SK-MEL-5 (cell line): ENCODE data around the gene OSBPL8. TPM values are rescaled to one million over a fixed set of nuclear protein-coding genes. Genes with fewer than 3 reads are reported as not detected.
A peak's percentile ranks its signal among the peaks of the same experiment; 100 is the strongest.

Experiments
- DNase-seq: peaks from one replicate; pipeline ENCODE4 v3.0.0-alpha.2; 2016; ENCODE audit warnings: low read depth, low spot score
- in situ Hi-C: cut with HindIII; loops from 2 replicates; pipeline ENCODE4 v1.10.0; 2016; ENCODE audit warnings: low sequenced_read_pairs, high pct_unique_total_duplicates, low pct_unique_long_range_greater_than_20kb
- polyA plus RNA-seq, 2 experiments: library from polyadenylated mRNA; depleted of rRNA; stranded (reverse); fragments of >200 nt; gene quantifications; 2 replicates each; pipeline ENCODE4 v1.2.3, GENCODE V29; 2015
- total RNA-seq: library from RNA; depleted of rRNA; stranded (reverse); fragments of >200 nt; shearing (Covaris generic); gene quantifications from 2 replicates; pipeline ENCODE4 v1.2.3, GENCODE V29; 2014; rRNA removed

OSBPL8 gene, protein sequence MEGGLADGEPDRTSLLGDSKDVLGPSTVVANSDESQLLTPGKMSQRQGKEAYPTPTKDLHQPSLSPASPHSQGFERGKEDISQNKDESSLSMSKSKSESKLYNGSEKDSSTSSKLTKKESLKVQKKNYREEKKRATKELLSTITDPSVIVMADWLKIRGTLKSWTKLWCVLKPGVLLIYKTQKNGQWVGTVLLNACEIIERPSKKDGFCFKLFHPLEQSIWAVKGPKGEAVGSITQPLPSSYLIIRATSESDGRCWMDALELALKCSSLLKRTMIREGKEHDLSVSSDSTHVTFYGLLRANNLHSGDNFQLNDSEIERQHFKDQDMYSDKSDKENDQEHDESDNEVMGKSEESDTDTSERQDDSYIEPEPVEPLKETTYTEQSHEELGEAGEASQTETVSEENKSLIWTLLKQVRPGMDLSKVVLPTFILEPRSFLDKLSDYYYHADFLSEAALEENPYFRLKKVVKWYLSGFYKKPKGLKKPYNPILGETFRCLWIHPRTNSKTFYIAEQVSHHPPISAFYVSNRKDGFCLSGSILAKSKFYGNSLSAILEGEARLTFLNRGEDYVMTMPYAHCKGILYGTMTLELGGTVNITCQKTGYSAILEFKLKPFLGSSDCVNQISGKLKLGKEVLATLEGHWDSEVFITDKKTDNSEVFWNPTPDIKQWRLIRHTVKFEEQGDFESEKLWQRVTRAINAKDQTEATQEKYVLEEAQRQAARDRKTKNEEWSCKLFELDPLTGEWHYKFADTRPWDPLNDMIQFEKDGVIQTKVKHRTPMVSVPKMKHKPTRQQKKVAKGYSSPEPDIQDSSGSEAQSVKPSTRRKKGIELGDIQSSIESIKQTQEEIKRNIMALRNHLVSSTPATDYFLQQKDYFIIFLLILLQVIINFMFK
- 46.3 and 54.2 TPM in 2 replicates for total RNA-seq
- polyA plus RNA-seq (2015; cell fraction: cytosol; rRNA removed): 37.6 and 61.1 TPM in 2 replicates
- polyA plus RNA-seq (2015; cell fraction: nucleus; rRNA removed): 36.6 and 46.8 TPM in 2 replicates

DNA sequence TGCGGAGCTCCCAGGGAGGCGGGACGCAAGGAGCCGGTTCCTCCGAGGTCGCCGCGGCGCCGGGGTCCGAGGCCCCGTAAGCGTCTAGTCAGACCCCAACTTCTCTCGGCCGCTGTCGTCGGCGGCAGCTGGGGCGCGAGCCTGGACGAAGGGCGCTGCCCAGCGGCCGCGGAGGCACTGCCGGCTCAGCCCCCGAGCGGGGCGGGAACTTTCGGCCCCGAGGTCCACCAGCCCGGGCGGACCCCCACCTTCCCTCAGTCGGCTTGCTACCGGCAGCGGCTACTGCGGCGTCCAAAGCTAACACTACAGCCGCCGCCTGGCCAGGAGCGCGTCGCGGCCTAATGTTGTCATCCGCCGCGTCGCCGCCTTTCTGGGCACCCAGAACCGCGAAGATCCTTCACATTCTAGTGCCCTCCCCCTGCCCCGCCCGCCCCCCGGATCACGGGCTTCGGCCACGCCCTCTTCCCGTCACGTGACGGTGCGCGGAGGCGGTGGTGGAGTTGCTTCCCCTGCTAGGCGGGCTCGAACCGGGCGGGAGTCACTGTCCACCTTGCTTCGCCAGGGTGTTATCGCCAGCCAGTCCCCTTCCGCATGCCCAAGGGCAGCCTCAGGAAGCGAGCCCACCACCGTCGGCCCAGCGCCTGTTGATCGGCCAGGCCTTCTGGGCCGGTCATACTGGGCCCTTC is at the start of gene OSBPL8:
Gene OSBPL8, minus strand, starts transcription at position 372 of the 686 bp plus-strand sequence. CDS start 72,220 bp downstream, outside the sequence.
- DNase-seq: peak; percentile 96
- in situ Hi-C loops: no loop called here

DNA sequence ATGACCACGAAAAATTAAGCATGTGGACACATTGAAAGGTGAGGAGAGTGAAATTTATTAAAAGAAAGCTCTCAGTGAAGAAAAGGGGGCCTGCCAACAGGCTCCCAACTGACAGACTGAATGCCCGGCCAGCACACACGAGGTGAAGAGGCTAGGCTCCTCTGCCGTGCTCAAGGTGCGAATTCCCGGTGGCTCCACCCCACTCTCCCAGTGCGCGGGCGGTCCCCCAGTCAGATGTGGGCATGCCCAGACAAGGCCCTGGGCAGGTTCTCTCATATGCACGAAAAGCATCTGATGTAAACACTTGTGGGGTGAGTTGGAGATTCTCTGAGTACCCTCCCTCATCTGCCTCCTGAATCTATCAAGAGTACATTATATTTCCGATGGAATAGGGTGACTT is 48.5 kb upstream of the OSBPL8 start:
- DNase-seq: no peak
- in situ Hi-C loops: no loop called here

DNA sequence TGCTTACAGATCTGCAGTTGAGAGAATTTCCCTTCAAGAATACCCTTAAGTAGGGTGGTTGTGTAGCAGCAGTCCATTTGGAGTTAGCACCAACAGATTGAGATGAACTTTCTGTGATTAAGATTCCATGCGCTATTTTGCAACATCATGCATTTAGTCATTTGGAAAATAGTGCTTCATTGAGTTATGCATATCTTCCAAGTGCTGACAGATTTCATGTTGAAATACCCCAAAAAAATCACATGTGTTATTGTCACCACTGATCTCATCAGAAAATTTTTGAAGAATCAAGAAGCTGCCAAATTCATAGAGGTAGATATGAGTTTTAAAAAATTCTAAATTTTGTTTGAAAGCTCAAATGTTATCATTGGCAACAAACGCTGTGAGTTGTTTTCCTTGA is 35.5 kb upstream of the OSBPL8 start:
- DNase-seq: no peak
- in situ Hi-C loops: no loop called here

DNA sequence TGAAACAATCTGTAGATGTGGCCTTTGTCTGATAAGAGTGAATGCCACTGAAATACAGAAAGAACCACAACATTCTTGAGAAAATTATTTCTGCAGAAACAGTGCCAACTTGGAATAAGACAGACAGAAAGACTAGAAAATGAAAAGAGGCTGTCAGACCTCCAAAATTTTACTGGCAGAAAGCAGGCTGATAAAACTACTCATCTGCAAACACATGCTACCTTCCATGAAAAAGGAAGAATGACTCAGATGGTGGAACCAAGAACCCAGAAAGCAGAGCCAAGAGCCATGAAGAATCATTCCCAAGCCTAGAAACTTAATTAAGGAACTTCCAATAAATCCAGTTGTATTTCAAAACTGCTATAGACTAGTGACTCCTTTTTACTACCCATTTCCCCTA is 31.9 kb upstream of the OSBPL8 start:
- in situ Hi-C loops: no loop called here
- DNase-seq: no peak

DNA sequence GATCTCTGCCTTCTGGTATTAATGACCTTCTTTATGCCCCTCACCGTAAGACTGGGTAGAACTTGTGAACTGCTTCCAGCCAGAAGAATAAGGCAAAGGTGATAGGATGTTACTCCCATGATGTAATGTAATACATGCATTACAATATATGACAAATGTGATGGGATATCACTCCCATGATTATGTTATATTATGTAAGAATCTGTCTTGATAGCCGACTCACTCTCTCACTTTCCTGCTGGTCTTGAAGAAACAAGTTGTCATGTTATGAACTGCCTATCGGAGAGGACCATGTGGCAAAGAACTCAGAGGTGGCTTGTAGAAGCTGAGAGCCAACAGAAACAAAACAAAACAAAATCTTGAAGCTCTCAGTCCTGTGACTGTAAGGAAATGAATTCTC is 30.6 kb upstream of the OSBPL8 start:
- DNase-seq: no peak
- in situ Hi-C loops: no loop called here

DNA sequence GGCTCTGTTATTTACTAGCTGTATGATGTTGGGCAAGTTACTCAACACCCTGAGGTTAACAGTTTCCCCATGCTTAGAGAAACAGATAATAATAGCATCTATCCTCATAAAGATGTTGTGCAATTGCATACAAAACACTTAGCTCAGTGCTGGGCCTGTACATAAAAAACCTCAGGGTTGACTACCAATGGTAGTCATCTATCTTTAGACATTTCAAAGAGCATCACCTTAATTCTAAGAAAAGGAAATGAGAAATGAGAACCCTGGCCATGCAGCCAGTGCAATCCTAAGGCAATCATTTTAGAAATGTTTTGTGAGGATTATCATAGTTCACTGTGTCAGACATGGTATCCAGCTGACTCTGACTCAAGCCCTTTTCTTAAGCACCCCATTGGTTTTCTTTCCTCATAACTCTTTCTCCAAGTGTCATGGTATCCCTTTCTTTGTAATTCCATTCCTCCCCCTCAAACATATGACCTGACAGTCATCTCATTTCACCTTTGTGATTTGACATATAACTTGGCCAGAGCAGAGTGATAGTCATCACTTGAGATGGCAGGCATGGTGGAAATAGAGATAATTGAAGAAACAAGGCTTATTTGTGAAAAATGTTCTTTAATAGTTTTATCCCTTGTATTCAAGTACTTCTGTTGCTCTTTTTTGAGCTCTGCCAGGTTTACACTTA is 29.5 kb upstream of the OSBPL8 start:
- in situ Hi-C loops: no loop called here
- no peak for DNase-seq

DNA sequence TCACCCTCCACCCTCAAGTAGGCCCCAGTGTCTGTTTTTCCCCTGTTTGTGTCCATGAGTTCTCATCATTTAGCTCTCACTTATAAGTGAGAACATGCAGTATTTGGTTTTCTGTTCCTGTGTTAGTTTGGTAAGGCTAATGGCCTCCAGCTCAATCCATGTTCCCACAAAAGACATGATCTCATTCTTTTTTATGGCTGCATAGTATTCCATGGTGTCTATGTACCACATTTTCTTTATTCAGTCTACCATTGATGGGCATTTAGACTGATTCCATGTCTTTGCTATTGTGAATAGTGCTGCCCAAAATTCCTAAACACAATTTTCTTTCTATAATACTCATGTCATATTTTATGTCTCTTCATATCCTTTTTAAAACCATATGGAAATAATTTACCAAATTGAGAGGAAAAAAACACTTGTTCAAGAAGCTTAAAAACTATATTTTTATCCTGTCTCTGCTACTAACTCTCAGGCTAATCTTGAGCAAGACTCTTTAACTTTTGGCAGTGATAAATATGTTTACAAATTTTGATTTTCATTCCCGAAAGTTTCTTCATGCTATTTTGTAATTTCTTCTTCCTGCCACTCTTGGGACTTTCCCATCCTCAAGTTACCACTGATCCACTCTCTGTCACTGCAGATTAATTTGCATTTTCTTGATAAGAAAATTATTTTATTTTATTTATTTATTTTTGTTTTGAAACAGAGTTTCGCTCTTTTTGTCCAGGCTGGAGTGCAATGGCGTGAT is 28.0 kb upstream of the OSBPL8 start:
- no peak for DNase-seq
- in situ Hi-C loops: no loop called here

DNA sequence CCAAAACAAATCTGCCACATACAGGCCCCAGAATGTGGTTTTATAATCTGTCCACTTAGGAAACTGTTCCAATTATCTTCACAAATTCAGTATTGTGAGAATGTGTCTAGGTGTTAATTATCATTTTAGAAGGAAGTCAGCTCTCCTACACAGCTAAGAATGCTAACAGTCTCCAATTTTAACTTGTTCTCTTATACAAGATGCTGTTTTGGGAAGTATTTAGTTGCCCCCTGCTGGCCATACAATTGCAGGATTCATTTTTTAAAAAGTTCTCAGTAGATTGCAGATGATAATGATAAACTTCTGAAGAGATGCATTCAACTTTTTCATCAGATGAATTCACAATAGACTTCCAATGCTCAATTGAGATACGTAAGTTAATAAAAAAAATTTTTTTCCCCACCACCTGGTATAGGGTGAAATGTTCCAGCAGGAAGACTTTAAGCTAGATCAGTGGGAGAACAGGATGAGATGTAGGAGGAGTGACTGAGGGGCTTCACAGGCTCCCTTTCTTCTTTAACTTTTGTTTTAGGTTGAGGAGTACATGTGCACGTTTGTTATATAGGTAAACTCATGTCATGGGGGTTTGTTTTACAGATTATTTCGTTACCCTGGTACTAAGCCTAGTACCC is 27.3 kb upstream of the OSBPL8 start:
- in situ Hi-C loops: no loop called here
- DNase-seq: peak; percentile 75

DNA sequence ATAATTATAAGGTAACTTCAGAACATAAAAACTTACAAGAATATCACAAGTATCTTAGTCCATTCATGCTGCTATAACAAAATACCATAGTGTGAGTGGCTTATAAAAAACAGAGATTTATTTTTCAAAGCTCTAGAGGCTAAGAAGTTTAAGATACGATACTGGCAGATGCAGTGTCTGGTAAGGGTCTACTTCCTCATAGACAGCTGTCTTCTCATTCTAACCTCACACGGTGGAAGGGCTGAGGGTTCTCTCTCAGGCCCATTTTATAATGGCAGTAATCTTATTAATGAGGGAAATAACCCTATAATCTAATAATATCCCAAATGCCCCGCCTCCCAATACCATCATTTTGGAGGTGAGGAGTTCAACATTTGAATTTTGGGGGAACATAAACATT is 23.7 kb upstream of the OSBPL8 start:
- DNase-seq: no peak
- in situ Hi-C loops: no loop called here

DNA sequence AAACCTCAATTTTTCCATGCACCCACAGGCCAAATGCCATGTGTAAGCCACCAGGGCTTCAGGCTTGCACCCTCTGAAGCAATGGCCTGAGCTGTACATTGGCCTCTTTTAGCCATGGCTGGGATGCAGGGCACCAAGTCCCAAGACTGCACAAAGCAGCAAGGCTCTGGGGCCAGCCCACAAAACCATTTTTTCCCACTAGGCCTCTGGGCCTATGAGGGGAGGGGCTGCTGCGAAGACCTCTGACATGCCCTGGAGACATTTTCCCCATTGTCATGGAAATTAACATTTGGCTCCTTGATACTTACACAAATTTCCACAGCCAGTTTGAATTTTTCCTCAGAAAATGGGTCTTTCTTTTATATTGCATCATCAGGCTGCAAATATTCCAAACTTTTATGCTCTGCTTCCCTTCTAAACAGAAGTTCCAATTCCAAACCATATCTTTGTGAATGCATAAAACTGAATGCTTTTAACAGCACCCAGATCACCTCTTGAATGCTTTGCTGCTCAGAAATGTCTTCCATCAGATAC is 14.3 kb upstream of the OSBPL8 start:
- in situ Hi-C loops: no loop called here

DNA sequence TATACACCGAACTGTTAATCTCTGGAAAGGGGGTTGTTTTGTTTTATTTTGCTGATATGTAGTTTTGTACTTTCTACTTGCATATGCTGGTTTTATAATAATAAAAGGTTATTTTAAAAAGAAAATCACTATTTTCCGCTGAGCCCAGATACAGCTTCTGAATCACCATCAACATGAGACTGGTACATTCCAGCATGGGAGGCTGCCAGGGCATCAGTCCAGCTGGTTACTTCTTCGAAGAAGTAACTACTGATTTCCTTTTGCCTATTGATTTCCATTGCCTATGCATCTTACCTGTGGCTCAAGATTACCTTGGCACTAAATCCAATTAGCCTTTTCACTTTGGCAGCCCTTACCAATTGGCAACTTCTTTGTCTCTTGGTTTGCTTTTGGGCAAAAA is 11.7 kb upstream of the OSBPL8 start:
- DNase-seq: no peak
- in situ Hi-C loops: no loop called here

More for the DNA sequence above, 14.3 kb upstream of the OSBPL8 start:
- no peak for DNase-seq

DNA sequence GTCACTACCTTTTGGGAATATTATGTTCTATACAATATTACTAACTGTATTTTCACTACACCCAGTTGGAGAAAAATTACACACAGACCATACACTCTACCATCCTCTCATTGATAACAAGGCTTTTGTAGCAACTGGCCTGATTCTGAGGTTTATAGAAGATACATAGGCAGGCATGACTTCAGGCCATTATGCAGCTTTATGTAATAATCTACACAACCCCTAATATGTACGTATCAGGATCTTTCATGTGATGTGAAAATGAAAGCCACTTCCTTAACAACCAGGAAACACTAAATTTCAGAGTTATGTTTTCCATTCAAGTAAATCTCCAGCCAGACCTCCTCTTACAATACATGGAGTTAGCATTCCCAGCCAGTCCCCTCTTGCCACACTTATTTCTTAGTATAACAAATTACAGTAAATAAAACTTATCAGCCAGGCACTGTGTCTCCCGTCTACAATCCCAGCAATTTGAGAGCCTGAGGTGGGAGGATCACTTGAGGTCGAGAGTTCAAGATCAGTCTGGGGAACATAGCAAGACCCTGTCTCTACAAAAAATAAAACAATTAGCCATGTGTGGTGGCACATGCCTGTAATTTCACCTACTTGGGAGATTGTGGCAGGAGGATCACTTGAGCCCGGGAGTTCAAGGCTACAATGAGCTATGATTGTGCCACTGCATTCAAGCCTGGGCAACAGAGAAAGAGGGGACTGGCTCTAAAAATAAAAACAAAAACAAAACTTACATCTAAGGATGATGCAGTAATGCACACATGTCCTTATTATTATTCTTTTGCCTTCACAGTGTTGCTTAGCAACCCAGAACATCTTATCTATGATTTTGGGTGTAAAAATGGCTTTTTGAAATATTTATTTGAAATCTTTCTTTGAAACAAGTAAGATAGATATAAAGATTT is 10.4 kb upstream of the OSBPL8 start:
- DNase-seq: peak; percentile 53
- in situ Hi-C loops: no loop called here

DNA sequence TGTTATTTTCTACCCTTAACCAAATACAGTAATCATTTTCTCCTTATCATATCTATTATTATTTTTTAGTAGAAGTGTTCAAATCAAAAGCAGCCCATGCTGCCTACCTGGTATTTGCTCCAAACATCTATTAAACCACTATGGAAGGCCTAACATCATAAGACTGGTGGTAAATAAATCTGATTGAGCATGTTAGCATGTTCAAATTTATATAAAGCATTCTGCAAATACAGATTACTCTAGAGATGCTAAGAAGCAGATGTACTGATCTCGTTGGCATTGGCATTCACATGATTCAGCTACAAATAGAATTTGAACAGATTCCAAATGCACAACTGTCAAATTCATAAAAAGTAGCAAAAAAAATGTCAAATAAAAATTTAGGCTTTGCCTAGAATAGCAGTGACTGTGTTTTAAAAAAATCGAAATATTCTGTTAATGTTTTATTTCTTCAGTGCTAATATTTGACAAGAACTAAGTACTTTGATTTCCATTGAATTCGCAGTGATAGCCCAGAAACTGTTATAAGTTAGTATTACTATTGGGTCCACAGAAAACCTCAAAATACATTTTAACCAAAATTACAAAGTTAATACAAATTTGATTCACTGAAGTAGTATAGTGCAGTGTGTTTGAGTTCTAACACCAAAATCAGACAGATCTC is 9.4 kb upstream of the OSBPL8 start:
- in situ Hi-C loops: no loop called here
- DNase-seq: no peak

DNA sequence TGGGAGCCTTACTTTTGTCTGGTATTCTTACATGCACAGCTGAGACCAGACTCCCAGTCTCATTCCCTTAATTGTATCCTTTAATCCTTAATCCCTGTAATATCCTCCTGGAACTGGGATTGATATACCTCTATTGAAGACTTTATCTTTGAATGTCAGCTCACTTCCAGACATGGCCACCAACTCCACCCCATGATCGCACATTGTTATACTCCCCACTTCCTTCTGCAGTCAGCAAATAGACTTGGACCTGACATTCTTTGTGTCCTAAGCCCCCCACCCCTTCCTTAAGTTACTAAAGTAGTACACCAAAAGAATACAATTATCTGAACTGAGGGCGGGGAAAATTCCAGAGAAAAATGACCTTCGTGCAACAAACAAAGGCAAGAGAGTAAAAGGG is 8.6 kb upstream of the OSBPL8 start:
- DNase-seq: no peak
- in situ Hi-C loops: no loop called here

DNA sequence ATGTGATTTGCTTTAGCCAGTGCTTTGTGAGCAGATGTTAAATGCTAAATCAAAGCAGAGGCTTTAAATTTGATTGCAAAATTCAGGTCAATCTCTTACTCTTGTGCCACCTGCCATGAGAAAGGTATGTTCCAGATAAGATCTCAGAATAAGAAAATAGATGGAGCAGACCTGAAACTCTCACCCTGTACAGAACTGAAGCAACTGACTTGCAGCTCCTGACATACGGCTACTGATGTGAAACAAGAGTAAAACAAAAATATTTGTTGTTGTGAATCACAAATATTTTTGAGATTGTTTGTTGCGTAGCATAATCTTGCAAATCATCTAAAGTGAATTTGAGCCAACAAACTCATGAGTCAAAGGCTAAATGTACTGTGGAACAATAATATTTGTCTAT is 3.5 kb upstream of the OSBPL8 start:
- DNase-seq: no peak
- in situ Hi-C loops: no loop called here
